ENCODE results near the gene GPR63. TPM values are rescaled to one million over a fixed set of nuclear protein-coding genes. Genes with fewer than 3 reads are reported as not detected.

Gene GPR63
- total and polyA plus RNA-seq, 2 of the 13 experiments (the other 11 are each of a cell fraction or from before 2014, with no cell fraction given) = 0.01 to 0.02 TPM

DNA sequence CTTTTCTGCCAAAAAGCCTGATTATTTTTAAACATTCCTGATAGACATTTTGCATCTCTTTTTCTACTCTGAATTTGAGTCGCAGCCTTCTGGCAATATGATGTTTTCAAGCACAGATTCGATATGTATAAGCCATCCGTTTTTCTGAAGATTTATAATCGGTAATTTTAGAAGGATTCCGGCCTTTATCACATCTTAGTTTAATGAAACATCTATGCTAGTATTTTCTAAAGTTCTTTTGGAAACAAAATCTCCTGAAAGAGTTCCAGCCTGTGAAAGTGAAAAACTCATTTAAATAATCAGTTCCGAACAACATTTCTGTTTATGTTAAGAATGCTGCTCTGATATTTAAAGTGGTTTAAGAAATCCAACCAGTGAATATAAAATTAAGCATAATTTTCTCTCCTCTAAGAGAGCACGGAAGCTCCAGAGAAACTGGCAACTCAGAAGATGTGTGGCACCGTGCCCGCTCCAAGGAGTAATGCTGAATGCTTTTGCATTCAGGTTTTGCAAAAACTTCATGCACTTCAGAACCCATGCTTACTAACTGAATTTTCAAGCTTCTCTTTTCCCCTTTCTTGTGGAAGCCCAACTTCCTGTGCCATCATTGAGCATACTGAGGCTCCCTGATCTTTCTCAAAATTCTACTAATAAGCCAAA lies 39.7 kb upstream of the GPR63 start:
- no peaks in the 10 kb centered on the region for H4K20me1 ChIP-seq (ENCODE audit: insufficient read depth, low read length)
- intact Hi-C loops (cut with micrococcal nuclease; ENCODE audit: unreplicated experiment) (no loop called here), in situ Hi-C loops (cut with HindIII; ENCODE audit: extremely low pct_ligation_motif_present, low pct_unique_long_range_greater_than_20kb) (no loop called here)
- WGBS (ENCODE audit: low lambda C conversion rate) = 3% methylated on average over 9 of the region's 9 CpGs
- H3K79me2 ChIP-seq (ENCODE audit: insufficient read depth, low read length) = no peaks in the 10 kb centered on the region
- H3K4me2 ChIP-seq (ENCODE audit: low read depth, low read length) = no peak overlapping the region
- no peak for DNase-seq (ENCODE audit: low spot score)
- no peaks in the 10 kb centered on the region for H3K9me3 ChIP-seq (ENCODE audit: low read length)
- no peak overlapping the region for H2AFZ ChIP-seq (ENCODE audit: low read length)
- no peak for ATAC-seq
- H3K27me3 ChIP-seq (ENCODE audit: control insufficient read depth in 1 of 2, insufficient read depth in 2 of 2, low read length in 2 of 2) = peaks cover 0 to 9% of the 10 kb centered on the region in 2 experiments; a peak in 1 of 5 replicates
- H3K36me3 ChIP-seq (replicated peaks in 1 of 2; ENCODE audit: control insufficient read depth in 1 of 2, insufficient read depth in 2 of 2, low read length in 2 of 2) = no peaks in the 10 kb centered on the region
- no peaks in the 10 kb centered on the region for H3K4me1 ChIP-seq (ENCODE audit: insufficient read depth, low read length)
- ChIA-PET CTCF (ENCODE audit: low intra/inter-chr PET ratio, low total read pairs) (no interaction called here), POLR2A (no interaction called here)
- no TSS peak for BruUV-seq (replicated peaks)
- no peak overlapping the region for H3K9ac ChIP-seq (ENCODE audit: insufficient read depth, low read depth, low read length)
- H3K27ac ChIP-seq (ENCODE audit: extremely low read length, insufficient read depth, low read length) = no peak overlapping the region
- H3K4me3 ChIP-seq (replicated peaks in 1 of 3; ENCODE audit: insufficient read depth in 1 of 3, low read depth in 2 of 3, low read length in 3 of 3) = no peak overlapping the region
- FAIRE-seq = no peak
- TF ChIP-seq, protein P1, sequence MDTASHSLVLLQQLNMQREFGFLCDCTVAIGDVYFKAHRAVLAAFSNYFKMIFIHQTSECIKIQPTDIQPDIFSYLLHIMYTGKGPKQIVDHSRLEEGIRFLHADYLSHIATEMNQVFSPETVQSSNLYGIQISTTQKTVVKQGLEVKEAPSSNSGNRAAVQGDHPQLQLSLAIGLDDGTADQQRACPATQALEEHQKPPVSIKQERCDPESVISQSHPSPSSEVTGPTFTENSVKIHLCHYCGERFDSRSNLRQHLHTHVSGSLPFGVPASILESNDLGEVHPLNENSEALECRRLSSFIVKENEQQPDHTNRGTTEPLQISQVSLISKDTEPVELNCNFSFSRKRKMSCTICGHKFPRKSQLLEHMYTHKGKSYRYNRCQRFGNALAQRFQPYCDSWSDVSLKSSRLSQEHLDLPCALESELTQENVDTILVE (CRISPR knock-in tag; IDR thresholded peaks at IDR 0.05) = no peak
- TF ChIP-seq DNMT3B (CRISPR knock-in tag; conservative IDR thresholded peaks at IDR 0.05) (no peak), USF2 (IDR thresholded peaks at IDR 0.05; ENCODE audit: low read depth, low read length) (no peak), USF2 (CRISPR knock-in tag; IDR thresholded peaks at IDR 0.05; ENCODE audit: borderline replicate concordance) (no peak), MEF2D (CRISPR knock-in tag; IDR thresholded peaks at IDR 0.05) (no peak), ZBTB37 (CRISPR knock-in tag; IDR thresholded peaks at IDR 0.05) (no peak), ELF1 (CRISPR knock-in tag; IDR thresholded peaks at IDR 0.05) (no peak), ZNF788 (CRISPR knock-in tag; IDR thresholded peaks at IDR 0.05; ENCODE audit: borderline replicate concordance) (no peak), ZNF143 (CRISPR knock-in tag; IDR thresholded peaks at IDR 0.05) (no peak), SMARCE1 (IDR thresholded peaks at IDR 0.05; ENCODE audit: borderline replicate concordance) (no peak), NR2F6 (IDR thresholded peaks at IDR 0.05) (no peak), NR2F6 (CRISPR knock-in tag; IDR thresholded peaks at IDR 0.05) (no peak), ZNF709 (CRISPR knock-in tag; IDR thresholded peaks at IDR 0.05) (no peak), SAFB2 (CRISPR knock-in tag; IDR thresholded peaks at IDR 0.05; ENCODE audit: borderline replicate concordance, low read depth) (no peak), ZNF543 (CRISPR knock-in tag; IDR thresholded peaks at IDR 0.05) (no peak), ELF4 (CRISPR knock-in tag; IDR thresholded peaks at IDR 0.05; ENCODE audit: borderline replicate concordance) (no peak)
- TF ChIP-seq, protein P2, sequence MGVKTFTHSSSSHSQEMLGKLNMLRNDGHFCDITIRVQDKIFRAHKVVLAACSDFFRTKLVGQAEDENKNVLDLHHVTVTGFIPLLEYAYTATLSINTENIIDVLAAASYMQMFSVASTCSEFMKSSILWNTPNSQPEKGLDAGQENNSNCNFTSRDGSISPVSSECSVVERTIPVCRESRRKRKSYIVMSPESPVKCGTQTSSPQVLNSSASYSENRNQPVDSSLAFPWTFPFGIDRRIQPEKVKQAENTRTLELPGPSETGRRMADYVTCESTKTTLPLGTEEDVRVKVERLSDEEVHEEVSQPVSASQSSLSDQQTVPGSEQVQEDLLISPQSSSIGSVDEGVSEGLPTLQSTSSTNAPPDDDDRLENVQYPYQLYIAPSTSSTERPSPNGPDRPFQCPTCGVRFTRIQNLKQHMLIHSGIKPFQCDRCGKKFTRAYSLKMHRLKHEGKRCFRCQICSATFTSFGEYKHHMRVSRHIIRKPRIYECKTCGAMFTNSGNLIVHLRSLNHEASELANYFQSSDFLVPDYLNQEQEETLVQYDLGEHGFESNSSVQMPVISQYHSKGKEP (CRISPR knock-in tag; IDR thresholded peaks at IDR 0.05) = no peak
